GM12874 (cell line): ENCODE measurements around the gene SLCO3A1.

Experiments
- CTCF ChIP-seq: IDR thresholded peaks from 2 replicates; pipeline ENCODE4 v1.5.1; 2011; ENCODE audit warnings: low read depth, mild to moderate bottlenecking, control low read depth, low read length, moderate library complexity; ENCODE audit not compliant: insufficient read depth

The SLCO3A1 gene

GRCh38 chr15:91940496-91941381, 87.2 kb downstream of the SLCO3A1 start:
- no peak for TF ChIP-seq CTCF

- no peak for TF ChIP-seq CTCF
These were observed 88.6 kb downstream of the SLCO3A1 start for GRCh38 chr15:91941871-91942658.

GRCh38 chr15:91942720-91943394, 89.3 kb downstream of the SLCO3A1 start:
- no peak for TF ChIP-seq CTCF

GRCh38 chr15:91944331-91944730, 90.8 kb downstream of the SLCO3A1 start:
- no peak for TF ChIP-seq CTCF

GRCh38 chr15:91945385-91945784, 91.9 kb downstream of the SLCO3A1 start:
- TF ChIP-seq CTCF: no peak

GRCh38 chr15:91946075-91946474, 92.6 kb downstream of the SLCO3A1 start:
- TF ChIP-seq CTCF: no peak
